Tibial nerve (tissue), 4 donors: ENCODE data around the gene ESRRG. TPM values are rescaled to one million over a fixed set of nuclear protein-coding genes. Genes with fewer than 3 reads are reported as not detected.

ENCODE experiments used
- DNase-seq, 2 donors: peaks; one replicate each; pipeline ENCODE4 v3.0.0-alpha.2; 2019; ENCODE audit warnings: low spot score in 2 of 2
- H3K27ac ChIP-seq, 4 donors: fragments of 200-600 bp; sonication (generic) in 3 of 4; one replicate each; pipeline ENCODE4 v1.5.1; 2017 to 2019; ENCODE audit warnings: mild to moderate bottlenecking in 1 of 4
- H3K27me3 ChIP-seq, 2 donors: fragments of 200-600 bp; sonication (generic) in 1 of 2; one replicate each; pipeline versions ENCODE4 v1.5.1 to v1.6.0; 2017 to 2019
- H3K36me3 ChIP-seq, 3 donors: fragments of 200-600 bp; sonication (generic); one replicate each; pipeline ENCODE4 v1.5.1; 2018 to 2019
- H3K4me1 ChIP-seq, 4 donors: fragments of 200-600 bp; sonication (generic) in 3 of 4; one replicate each; pipeline ENCODE4 v1.5.1; 2017 to 2019
- H3K4me3 ChIP-seq, 4 donors: fragments of 200-600 bp; sonication (generic) in 3 of 4; one replicate each; pipeline ENCODE4 v1.5.1; 2017 to 2019; ENCODE audit warnings: mild to moderate bottlenecking in 1 of 4, moderate library complexity in 1 of 4
- H3K9me3 ChIP-seq, 4 donors: fragments of 200-600 bp; sonication (generic) in 3 of 4; one replicate each; pipeline ENCODE4 v1.5.1; 2017 to 2019
- CTCF ChIP-seq, 5 experiments: fragments of 200-600 bp in 3 of 5; fragments of 450-650 bp in 2 of 5; sonication (generic) in 3 of 5; IDR thresholded peaks; one replicate each; pipeline ENCODE4 v1.5.1; 2016 to 2019; ENCODE audit warnings: antibody characterized with exemption in 5 of 5, mild to moderate bottlenecking in 3 of 5, moderate library complexity in 2 of 5
- EP300 ChIP-seq, 2 donors: sonication (generic); formaldehyde crosslinking; IDR thresholded peaks; one replicate each; pipeline ENCODE4 v1.6.1; 2017; ENCODE audit warnings: antibody characterized with exemption in 2 of 2, mild to moderate bottlenecking in 1 of 2
- POLR2A ChIP-seq, 2 donors: fragments of 450-650 bp; IDR thresholded peaks; one replicate each; pipeline ENCODE4 v1.6.1; 2017; ENCODE audit warnings: antibody characterized with exemption in 2 of 2, mild to moderate bottlenecking in 2 of 2, moderate library complexity in 2 of 2
- WGBS, 2 donors: methylation state at CpG; one replicate each; pipeline ENCODE4 v1.1.5; 2018; 5-methylcytosine and 5-hydroxymethylcytosine counted together
- total RNA-seq, 4 donors: library from RNA; depleted of rRNA; stranded (reverse); fragments of >200 nt; gene quantifications; one replicate each; pipeline ENCODE4 v1.1.0, GENCODE V29; 2016

The ESRRG gene
- total RNA-seq, 4 donors from 2014 or later = 1.4 to 3.3 (median 1.6) TPM

GRCh38 chr1:216563087-216563486 is 160.1 kb downstream of the ESRRG start:
- 59 to 63% methylated on average over 8 of the region's 8 CpGs for WGBS, 2 donors
- H3K27ac ChIP-seq = no peak overlapping the region

GRCh38 chr1:216562383-216562782 is 160.8 kb downstream of the ESRRG start:
- TF ChIP-seq CTCF (IDR thresholded peaks at IDR 0.05) = no peak
- TF ChIP-seq EP300 (IDR thresholded peaks at IDR 0.05) = no peak
- no peak for TF ChIP-seq POLR2A (IDR thresholded peaks at IDR 0.05)
- 59 to 68% methylated on average over 3 of the region's 3 CpGs for WGBS, 2 donors
- H3K27me3 ChIP-seq = no peaks in the 10 kb centered on the region

More at GRCh38 chr1:216563087-216563486, 160.1 kb downstream of the ESRRG start:
- TF ChIP-seq CTCF (IDR thresholded peaks at IDR 0.05) = no peak
- TF ChIP-seq POLR2A (IDR thresholded peaks at IDR 0.05) = no peak
- no peak for TF ChIP-seq EP300 (IDR thresholded peaks at IDR 0.05)
- H3K27me3 ChIP-seq = no peaks in the 10 kb centered on the region
- H3K9me3 ChIP-seq = no peaks in the 10 kb centered on the region
- H3K4me3 ChIP-seq = no peak overlapping the region
- no peak for DNase-seq
- H3K4me1 ChIP-seq = no peaks in the 10 kb centered on the region
- no peaks in the 10 kb centered on the region for H3K36me3 ChIP-seq

GRCh38 chr1:216560527-216560926 is 162.7 kb downstream of the ESRRG start:
- Histone ChIP-seq H3K9me3 (no peaks in the 10 kb centered on the region), H3K4me1 (no peaks in the 10 kb centered on the region), H3K4me3 (no peak overlapping the region), H3K36me3 (no peaks in the 10 kb centered on the region), H3K27ac (no peak overlapping the region), H3K27me3 (no peaks in the 10 kb centered on the region)
- TF ChIP-seq CTCF (IDR thresholded peaks at IDR 0.05) (no peak), EP300 (IDR thresholded peaks at IDR 0.05) (no peak), POLR2A (IDR thresholded peaks at IDR 0.05) (no peak)
- no peak for DNase-seq
- WGBS, 2 donors = 90 to 92% methylated on average over 11 of the region's 11 CpGs

More at GRCh38 chr1:216562383-216562782, 160.8 kb downstream of the ESRRG start:
- DNase-seq = no peak
- Histone ChIP-seq H3K4me3 (no peak overlapping the region), H3K4me1 (no peaks in the 10 kb centered on the region), H3K36me3 (no peaks in the 10 kb centered on the region), H3K9me3 (no peaks in the 10 kb centered on the region), H3K27ac (no peak overlapping the region)

- no peaks in the 10 kb centered on the region for H3K4me1 ChIP-seq
- WGBS, 2 donors = 87 to 92% methylated on average over 3 of the region's 3 CpGs
- TF ChIP-seq POLR2A (IDR thresholded peaks at IDR 0.05) (no peak), CTCF (IDR thresholded peaks at IDR 0.05) (no peak), EP300 (IDR thresholded peaks at IDR 0.05) (no peak)
- no peaks in the 10 kb centered on the region for H3K36me3 ChIP-seq
- DNase-seq = no peak
- no peaks in the 10 kb centered on the region for H3K9me3 ChIP-seq
- no peaks in the 10 kb centered on the region for H3K27me3 ChIP-seq
- no peak overlapping the region for H3K27ac ChIP-seq
- H3K4me3 ChIP-seq = no peak overlapping the region
Measured at GRCh38 chr1:216559359-216559758, 163.9 kb downstream of the ESRRG start.

GRCh38 chr1:216555653-216556052 is 167.6 kb downstream of the ESRRG start:
- H3K27me3 ChIP-seq = no peaks in the 10 kb centered on the region
- no peaks in the 10 kb centered on the region for H3K9me3 ChIP-seq
- no peak for DNase-seq
- 72 to 77% methylated on average over 4 of the region's 4 CpGs for WGBS, 2 donors
- no peaks in the 10 kb centered on the region for H3K36me3 ChIP-seq
- no peaks in the 10 kb centered on the region for H3K4me1 ChIP-seq
- TF ChIP-seq EP300 (IDR thresholded peaks at IDR 0.05) (no peak), POLR2A (IDR thresholded peaks at IDR 0.05) (no peak), CTCF (IDR thresholded peaks at IDR 0.05) (no peak)
- H3K27ac ChIP-seq = no peak overlapping the region
- no peak overlapping the region for H3K4me3 ChIP-seq
